Measurements from ENCODE around the gene LRIG1.

- no peak for TF ChIP-seq POLR2AphosphoS5 (IDR thresholded peaks at IDR 0.05; ENCODE audit: low read depth)
- no peak for TF ChIP-seq REST (IDR thresholded peaks at IDR 0.05; ENCODE audit: insufficient replicate concordance, low read depth)
Observed at GRCh38 chr3:66367979-66368378, 132.8 kb downstream of the LRIG1 start.
